ENCODE data around the gene PRIM2.
"Not testable (repeated sequence)": the region's sequence is repeated elsewhere in the genome, so short reads cannot be mapped to it uniquely, and the experiment has no call there.

The PRIM2 gene

GRCh38 chr6:57316581-57317059, 810 bp upstream of the PRIM2 start:
- peak overlapping the region; percentile 88 for H3K4me3 ChIP-seq (ENCODE audit: low read length)
- peak; percentile 93 for DNase-seq (ENCODE audit: low read depth)
- peak; percentile 80 for TF ChIP-seq CTCF (IDR thresholded peaks at IDR 0.05; ENCODE audit: insufficient read depth, low read depth, low read length, missing control alignments)

DNA sequence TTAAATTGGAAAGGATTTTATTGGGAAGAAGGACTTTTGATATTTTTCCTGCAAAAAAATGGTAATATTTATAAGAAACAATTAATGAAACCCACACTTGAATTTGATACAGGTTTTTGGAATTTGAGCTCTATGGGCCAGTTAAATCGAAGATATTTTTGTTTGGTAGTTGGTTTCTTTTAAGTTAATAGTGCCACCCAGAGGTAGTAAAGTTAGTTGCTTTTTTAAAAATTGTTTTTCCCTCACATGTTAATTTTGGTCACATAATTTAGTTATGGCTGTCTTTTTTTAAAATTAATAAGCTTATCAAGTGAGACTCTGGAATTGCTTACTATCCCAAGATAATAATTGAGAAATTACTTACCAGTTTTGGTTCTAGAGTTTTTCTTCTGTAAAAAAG, 7.1 kb downstream of the PRIM2 start:
- no peak overlapping the region for H3K4me3 ChIP-seq (ENCODE audit: low read length)
- DNase-seq (ENCODE audit: low read depth) = peak; percentile 17
- TF ChIP-seq CTCF (IDR thresholded peaks at IDR 0.05; ENCODE audit: insufficient read depth, low read depth, low read length, missing control alignments) = peak; percentile 24

DNA sequence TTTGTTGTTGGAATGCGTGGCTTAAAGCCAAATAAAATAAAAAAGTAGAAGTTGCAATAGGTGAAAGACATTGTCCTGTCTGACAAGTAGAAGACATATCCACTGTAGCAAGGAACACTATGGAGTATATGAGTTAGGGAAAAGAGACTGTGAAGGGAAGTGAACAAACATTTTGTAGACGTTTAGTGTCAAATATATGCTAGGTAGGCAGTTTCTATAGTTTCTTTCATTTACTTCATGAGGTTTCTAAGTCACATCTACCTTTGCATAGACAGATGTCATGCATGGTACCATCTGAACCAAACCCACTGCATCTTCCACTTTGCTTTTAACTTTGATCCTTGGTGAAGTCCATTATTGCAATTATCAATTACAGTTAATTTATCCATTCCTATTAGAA, 9.9 kb downstream of the PRIM2 start:
- no peak for DNase-seq (ENCODE audit: low read depth)
- TF ChIP-seq CTCF (IDR thresholded peaks at IDR 0.05; ENCODE audit: insufficient read depth, low read depth, low read length, missing control alignments) = no peak
- no peak overlapping the region for H3K4me3 ChIP-seq (ENCODE audit: low read length)

DNA sequence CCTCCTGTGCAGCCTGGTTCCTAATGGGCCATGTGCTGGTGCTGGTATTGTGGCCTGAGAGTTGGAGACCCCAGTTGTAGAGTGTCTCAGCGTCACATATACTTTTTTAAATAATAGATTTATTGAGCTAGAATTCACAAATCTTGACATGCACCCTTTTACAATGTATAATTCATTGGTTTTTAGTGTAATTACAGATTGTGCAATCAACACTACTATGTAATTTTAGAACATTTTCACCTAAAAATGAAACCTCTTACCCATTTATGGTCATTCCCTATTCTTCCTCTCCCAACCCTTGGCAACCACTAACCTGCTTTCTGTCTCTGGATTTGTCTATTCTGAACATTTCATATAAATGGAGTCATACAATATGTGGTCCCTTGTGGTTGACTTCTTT, 10.6 kb downstream of the PRIM2 start:
- no peak for TF ChIP-seq CTCF (IDR thresholded peaks at IDR 0.05; ENCODE audit: insufficient read depth, low read depth, low read length, missing control alignments)
- no peak for DNase-seq (ENCODE audit: low read depth)
- no peak overlapping the region for H3K4me3 ChIP-seq (ENCODE audit: low read length)

DNA sequence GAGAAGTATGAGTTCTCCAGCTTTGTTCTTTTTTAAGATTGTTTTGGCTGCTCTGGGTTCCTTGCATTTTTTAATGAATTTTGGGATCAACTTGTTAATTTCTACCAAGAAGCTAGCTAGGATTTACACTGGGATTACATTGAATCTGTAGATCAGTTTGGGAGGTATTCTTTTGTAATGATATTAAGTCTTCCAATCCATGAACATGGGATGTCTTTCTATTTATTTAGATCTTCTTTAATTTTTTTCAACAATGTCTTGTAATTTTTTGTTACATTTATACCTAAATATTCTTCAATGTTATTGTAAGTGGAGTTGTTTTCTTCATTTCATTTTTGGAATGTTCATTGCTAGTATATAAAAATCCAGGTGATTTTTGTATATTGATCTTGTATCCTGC, 12.5 kb downstream of the PRIM2 start:
- DNase-seq (ENCODE audit: low read depth) = no peak
- no peak for TF ChIP-seq CTCF (IDR thresholded peaks at IDR 0.05; ENCODE audit: insufficient read depth, low read depth, low read length, missing control alignments)
- no peak overlapping the region for H3K4me3 ChIP-seq (ENCODE audit: low read length)

DNA sequence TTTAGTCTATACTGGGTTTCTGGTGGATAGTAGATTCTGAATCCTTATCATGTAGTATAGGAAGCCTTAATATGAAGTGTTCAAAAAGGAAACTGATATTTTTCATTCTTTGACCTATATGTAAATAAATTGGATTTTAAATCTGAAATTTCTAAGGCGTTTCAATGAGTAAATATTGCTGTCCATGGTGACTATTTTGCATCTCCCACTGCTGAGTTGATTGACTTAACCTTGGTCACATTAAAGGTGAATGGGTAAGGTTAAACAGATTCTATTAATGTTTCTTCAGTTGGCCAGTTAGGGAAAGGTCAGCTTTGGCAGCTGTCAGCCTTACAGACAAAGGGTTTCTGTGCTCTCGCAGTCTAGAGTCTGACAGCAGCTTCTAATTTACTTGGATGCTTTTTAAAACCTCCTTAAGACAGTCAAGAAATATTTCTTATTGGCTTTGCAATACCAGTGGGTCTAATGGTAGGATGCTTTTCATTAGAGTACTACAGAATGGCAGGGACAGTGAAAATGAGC, 24.8 kb downstream of the PRIM2 start:
- no peak for DNase-seq (ENCODE audit: low read depth)
- H3K4me3 ChIP-seq (ENCODE audit: low read length) = no peak overlapping the region
- TF ChIP-seq CTCF (IDR thresholded peaks at IDR 0.05; ENCODE audit: insufficient read depth, low read depth, low read length, missing control alignments) = no peak

DNA sequence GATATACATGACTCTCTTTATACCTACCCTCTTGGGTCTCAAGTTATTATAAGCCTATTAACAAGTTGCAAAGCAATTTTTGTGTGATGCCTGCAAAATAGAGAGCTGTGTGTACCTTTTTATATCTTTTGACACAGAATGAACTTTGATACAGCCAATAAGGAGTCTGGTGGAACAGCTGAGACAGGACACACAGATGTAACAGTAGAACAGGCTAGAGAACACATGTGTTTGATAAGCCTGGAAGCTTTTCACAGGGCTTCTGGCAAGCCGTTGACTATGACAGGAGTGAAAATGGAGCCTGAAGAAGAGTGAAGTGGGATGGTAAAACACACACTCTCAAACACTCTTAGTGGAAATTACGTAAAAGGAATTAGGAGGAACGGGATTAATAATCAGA, 25.9 kb downstream of the PRIM2 start:
- H3K4me3 ChIP-seq (ENCODE audit: low read length); DNase-seq (ENCODE audit: low read depth): not testable (repeated sequence)

- not testable (repeated sequence) for H3K4me3 ChIP-seq (ENCODE audit: low read length)
- peak; percentile 3 for DNase-seq (ENCODE audit: low read depth)
Measured at GRCh38 chr6:57346715-57347114, 29.3 kb downstream of the PRIM2 start.

- DNase-seq (ENCODE audit: low read depth) = peak; percentile 64
- not testable (repeated sequence) for H3K4me3 ChIP-seq (ENCODE audit: low read length)
Measured at GRCh38 chr6:57347597-57347996, 30.2 kb downstream of the PRIM2 start.

- not testable (repeated sequence) for H3K4me3 ChIP-seq (ENCODE audit: low read length); DNase-seq (ENCODE audit: low read depth)
Measured at GRCh38 chr6:57350443-57350842, 33.0 kb downstream of the PRIM2 start.

DNA sequence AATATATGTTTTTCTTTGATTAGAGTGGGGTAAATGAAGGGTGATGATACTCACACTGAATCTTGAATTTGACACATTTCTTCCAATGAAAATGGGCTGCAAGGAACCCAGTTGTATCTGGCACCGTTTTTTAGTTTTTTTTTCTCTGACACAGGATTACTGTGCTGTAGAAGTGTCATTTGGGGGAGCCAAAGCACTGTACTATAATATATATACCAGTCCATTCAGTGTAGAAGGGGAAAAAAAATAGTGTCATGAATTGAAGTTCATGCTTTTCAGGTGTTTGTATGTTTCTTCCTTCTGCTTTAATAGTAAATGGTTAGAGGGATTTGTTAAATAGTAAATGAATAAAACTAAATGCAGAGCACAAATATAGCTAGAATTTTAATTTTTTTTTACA, 35.2 kb downstream of the PRIM2 start:
- DNase-seq (ENCODE audit: low read depth); H3K4me3 ChIP-seq (ENCODE audit: low read length): not testable (repeated sequence)

DNA sequence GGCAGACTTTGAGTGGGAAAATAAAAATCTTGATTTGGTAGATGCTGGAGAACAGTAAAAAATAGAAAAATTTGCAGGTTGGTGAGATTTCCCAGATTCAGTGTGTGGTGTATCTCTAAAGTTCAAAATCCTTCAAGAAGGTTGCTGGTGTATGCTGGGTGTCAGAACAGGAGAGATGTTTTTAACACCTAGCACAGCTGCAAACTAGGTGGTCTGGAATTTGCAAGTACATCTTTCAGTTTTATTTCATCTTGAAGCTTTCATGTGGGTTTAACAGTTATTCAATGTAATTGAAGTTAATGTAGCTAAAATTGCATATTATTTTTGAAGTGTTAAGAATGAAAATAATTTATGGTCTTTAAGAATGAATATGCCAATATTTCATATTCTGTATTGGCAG, 40.9 kb downstream of the PRIM2 start:
- DNase-seq (ENCODE audit: low read depth); H3K4me3 ChIP-seq (ENCODE audit: low read length): not testable (repeated sequence)
